ENCODE measurements around the gene CHPF.

Gene CHPF

GRCh38 chr2:219552382-219553167 lies 9.0 kb upstream of the CHPF start:
- FAIRE-seq, result peak; percentile 57
- peak; percentile 96 for DNase-seq (ENCODE audit: insufficient read length, low spot score)

DNA sequence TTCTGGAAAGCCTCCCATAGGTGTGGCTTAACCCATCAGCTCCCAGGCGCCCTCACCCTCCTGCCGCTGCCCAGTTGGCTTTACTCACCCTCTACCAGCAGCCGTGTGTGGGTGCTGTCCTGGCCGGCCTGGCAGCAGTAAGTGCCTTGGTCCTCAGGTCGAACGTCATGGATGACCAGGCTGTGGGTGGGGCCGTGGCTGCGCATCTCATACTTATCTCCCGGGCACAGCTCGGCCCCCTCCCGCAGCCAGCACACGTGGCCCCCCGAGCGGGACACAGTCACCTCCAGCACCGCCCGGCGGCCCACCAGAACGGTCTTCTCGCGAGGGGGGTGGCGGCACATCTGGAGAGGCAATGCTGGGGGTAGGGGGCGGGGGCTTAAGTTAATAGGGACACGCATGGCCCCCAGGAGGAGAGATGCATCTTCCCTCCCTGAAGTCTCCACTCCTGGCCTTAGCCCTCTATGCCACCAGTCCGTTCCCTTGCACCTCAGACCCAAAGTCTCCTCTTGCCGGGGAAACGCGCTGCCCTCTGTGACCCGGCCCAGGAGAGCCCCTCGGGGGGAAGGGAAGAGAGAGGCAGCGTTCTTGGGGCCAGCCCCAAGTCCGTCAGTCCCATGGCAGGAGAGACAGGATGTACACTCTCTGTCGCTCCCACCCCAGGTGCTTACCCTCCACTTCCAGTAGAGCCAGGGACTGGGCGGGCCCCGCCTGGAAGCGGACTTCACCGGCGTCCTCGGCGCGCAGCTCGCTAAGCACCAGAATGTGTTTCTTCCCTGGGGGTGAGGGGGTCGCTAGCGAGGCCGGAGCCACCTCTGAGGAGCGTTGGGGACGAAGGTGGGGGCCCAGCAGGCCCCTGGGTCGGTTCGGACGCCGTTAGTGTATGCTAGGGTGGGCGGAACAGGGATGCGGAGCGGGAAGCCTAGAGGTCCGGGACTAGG lies 8.1 kb upstream of the CHPF start:
- DNase-seq (ENCODE audit: insufficient read length, low spot score) (no peak), FAIRE-seq (no peak)

GRCh38 chr2:219549619-219550018 lies 6.0 kb upstream of the CHPF start:
- no peak for FAIRE-seq

GRCh38 chr2:219548990-219549389 lies 5.4 kb upstream of the CHPF start:
- FAIRE-seq, result no peak

More at GRCh38 chr2:219549619-219550018, 6.0 kb upstream of the CHPF start:
- no peak for DNase-seq (ENCODE audit: insufficient read length, low spot score)

GRCh38 chr2:219547621-219548020 lies 4.0 kb upstream of the CHPF start:
- DNase-seq (ENCODE audit: insufficient read length, low spot score) (no peak), FAIRE-seq (no peak)

More at GRCh38 chr2:219548990-219549389, 5.4 kb upstream of the CHPF start:
- DNase-seq (ENCODE audit: insufficient read length, low spot score), result no peak

- no peak for FAIRE-seq
- no peak for DNase-seq (ENCODE audit: insufficient read length, low spot score)
Observed at GRCh38 chr2:219545943-219546352, 2.3 kb upstream of the CHPF start.

DNA sequence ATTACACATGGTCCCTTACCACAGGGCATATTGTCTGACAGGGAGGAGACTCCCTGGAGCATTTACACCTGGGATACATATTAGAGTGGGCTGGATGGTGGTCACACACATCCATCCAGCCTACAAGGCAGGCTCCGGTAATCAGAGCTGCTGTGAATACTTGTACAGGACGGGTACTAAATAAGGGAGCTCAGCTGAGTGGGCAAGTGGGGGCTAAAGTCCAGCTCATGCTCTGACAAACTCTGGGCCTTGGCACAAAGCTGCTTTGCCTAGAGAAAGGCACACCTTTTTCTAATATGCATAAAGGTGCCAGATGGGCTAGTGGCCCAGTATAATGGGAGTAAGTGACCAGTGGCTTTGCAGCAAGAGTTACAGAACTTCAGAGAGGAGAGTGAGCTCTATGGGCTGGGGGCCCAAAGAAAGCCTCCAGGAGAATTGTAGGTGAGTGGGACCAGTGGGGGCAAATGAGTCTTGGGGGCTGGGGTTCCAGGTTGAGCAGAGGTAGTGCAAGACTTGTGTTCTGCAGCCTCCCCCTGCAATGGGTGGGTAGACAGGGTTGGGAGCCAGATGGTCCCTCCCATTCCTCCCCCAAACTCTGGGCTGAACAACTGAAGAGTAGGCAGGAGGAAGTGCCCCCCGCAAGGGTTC lies 1.8 kb upstream of the CHPF start:
- FAIRE-seq (no peak), DNase-seq (ENCODE audit: insufficient read length, low spot score) (no peak)

DNA sequence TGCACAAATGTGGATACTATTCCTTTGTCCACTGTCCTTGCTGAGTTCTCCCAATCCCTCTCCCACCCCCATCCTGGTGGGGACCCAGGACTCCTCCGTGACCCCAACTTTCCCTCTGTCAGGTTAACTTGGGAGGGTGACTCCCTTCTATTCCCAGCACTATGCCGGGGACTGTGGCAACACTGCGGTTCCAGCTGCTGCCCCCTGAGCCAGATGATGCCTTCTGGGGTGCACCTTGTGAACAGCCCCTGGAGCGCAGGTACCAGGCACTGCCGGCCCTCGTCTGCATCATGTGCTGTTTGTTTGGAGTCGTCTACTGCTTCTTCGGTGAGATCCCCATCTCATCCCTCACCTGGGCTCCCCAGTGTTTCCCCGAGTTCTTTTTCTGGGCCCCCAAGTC lies 958 bp upstream of the CHPF start:
- FAIRE-seq, result no peak

DNA sequence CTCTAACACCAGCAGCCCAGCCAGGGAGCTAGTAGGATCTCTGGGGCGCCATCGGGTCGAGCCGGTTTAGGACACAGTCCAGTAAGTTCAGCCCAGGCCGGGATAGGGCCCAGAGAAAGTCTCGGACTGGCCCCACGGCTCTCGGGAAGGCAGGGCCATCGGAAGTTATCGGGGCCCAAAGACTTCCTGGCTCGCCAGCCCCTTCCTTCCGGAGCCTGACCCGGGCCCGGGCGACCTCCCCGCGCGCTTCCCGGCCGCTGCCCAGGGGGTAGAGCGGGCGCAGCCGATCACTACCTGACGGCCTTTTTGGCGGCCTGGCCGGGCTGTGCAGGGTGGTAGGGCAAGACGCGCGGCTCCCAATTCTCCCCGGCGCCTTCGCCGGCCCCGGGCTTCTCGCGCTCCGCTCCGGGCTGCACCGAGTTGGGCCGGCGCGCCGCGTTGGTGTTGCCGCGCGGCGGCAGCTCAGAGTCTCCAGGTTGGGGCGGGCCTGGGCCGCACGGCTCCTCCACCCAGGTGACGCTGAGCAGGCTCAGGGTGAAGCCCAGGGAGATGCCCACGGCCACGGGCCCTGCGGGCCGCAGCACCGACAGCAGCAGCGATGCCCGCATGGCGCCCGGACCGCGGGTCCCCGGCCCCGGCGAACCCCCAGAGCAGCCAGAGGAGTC lies 546 bp downstream of the CHPF start:
- FAIRE-seq (peak; percentile 86), DNase-seq (ENCODE audit: insufficient read length, low spot score) (peak; percentile 46)

More for the DNA sequence above, 958 bp upstream of the CHPF start:
- no peak for DNase-seq (ENCODE audit: insufficient read length, low spot score)

GRCh38 chr2:219541611-219542180 lies 1.9 kb downstream of the CHPF start:
- peak; percentile 94 for DNase-seq (ENCODE audit: insufficient read length, low spot score)
- FAIRE-seq, result peak; percentile 92

DNA sequence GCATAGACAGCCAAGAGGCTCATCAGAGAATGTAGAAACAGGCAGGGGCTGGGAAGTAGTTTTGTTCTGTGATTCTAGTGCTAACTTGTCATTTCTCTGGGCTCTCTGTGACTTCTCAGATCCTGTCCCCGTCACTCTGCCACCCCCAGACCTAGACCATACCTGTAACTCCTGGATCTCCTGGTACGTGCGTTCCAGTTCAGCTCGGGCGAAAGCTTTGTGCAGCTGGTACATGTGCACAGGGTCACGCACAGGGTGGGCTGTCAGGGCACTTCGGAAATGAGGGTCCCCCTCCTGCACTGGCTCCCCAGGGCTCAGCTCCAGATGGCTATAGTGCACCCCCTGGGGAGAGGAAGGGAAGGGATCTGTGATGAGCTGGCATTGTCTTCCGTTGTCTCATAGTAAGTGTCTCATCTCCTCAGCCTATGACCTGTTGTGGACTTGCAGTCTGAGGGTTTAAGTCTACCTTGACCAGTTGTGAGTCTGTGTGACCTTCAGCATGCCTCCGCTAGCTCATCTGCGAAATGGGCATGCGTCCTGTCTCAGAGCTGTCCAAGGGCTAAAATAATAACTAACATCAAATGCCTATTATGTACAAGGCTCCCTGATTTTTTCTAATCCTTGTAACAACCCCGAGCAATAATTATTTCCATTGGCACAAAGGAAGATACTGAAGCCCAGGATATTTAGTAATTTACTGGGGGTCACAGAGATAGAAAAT lies 2.7 kb downstream of the CHPF start:
- peak; percentile 23 for FAIRE-seq
- DNase-seq (ENCODE audit: insufficient read length, low spot score), result no peak

- DNase-seq (ENCODE audit: insufficient read length, low spot score) (no peak), FAIRE-seq (no peak)
Observed at GRCh38 chr2:219539926-219540678, 3.5 kb downstream of the CHPF start.

GRCh38 chr2:219538956-219539788 lies 4.4 kb downstream of the CHPF start:
- FAIRE-seq (no peak), DNase-seq (ENCODE audit: insufficient read length, low spot score) (no peak)

GRCh38 chr2:219538504-219538951 lies 5.1 kb downstream of the CHPF start:
- DNase-seq (ENCODE audit: insufficient read length, low spot score) (no peak), FAIRE-seq (no peak)

- DNase-seq (ENCODE audit: insufficient read length, low spot score), result no peak
- no peak for FAIRE-seq
Observed at GRCh38 chr2:219537657-219538488, 5.7 kb downstream of the CHPF start.

DNA sequence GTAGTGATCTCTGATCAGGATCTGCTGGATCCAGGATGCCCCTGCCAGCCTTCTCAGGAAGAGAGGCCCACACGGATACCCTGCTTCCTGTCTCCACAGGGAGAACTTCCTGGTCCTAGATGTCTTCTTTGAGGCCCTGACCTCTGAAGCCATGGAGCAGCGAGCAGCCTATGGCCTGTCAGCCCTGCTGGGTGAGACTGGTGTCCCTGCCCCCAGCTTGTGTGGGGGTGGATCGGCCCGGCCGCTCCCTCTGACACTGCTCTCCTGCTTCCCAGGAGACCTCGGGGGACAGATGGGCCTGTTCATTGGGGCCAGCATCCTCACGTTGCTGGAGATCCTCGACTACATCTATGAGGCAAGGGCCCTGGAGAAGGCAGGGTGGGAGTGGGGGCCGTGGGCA lies 6.6 kb downstream of the CHPF start:
- no peak for FAIRE-seq

GRCh38 chr2:219536425-219536824 lies 7.2 kb downstream of the CHPF start:
- DNase-seq (ENCODE audit: insufficient read length, low spot score) (no peak), FAIRE-seq (no peak)

More for the DNA sequence above, 6.6 kb downstream of the CHPF start:
- DNase-seq (ENCODE audit: insufficient read length, low spot score), result no peak
